K562 (cell line): ENCODE measurements around the gene SLC25A2. TPM values are rescaled to one million over a fixed set of nuclear protein-coding genes. Genes with fewer than 3 reads are reported as not detected.

Experiments used
- ATAC-seq: fragments of 200-7000 bp; cut with Tn5 transposase; 3 replicates; pipeline ENCODE4 v1.9.1; 2020; ENCODE audit warnings: moderate library complexity
- BruUV-seq: library from RNA; stranded (reverse); fragments of 400-500 nt; replicated peaks from 2 replicates; lab custom pipeline; 2021; lab: Mats Ljungman, UMichigan
- CTCF ChIA-PET: fragments of 300-600 bp; formaldehyde crosslinking; extraction: SDS; loops from one replicate; lab custom pipeline; 2021; ENCODE audit warnings: low intra/inter-chr PET ratio; lab: Yijun Ruan, JAX
- POLR2A ChIA-PET: fragments of 300-600, 350-650 bp; sonication (Branson Sonifier 250); formaldehyde crosslinking; extraction: SDS; loops from one replicate; lab custom pipeline; 2021; ENCODE audit warnings: antibody characterized with exemption, inconsistent platforms; lab: Yijun Ruan, JAX
- DNase-seq, 4 experiments: peaks; one replicate each; pipeline versions ENCODE4 v3.0.0 to v3.0.0-alpha.2; 2011 to 2018; ENCODE audit warnings: low spot score in 3 of 4, mixed read lengths in 3 of 4; ENCODE audit errors: extremely low read depth in 1 of 4
- FAIRE-seq: peaks from 2 replicates; lab custom pipeline; 2011; peaks lifted over from hg19 to GRCh38; lab: Jason Lieb, UNC
- H2AFZ ChIP-seq: 2 replicates; pipeline ENCODE4 v1.6.0; 2011; ENCODE audit warnings: low read depth, low read length, control low read depth, inconsistent platforms
- H3K27ac ChIP-seq: fragments of 200-600 bp; 3 replicates; pipeline ENCODE4 v1.8.0; 2011; ENCODE audit warnings: low read depth, mild to moderate bottlenecking, control low read depth, inconsistent platforms, low read length, moderate library complexity, mixed read lengths; ENCODE audit errors: extremely low read depth
- H3K27me3 ChIP-seq, 2 experiments: fragments of 300-600 bp in 1 of 2; 2 replicates in 1 of 2; 3 replicates in 1 of 2; pipeline versions ENCODE4 v1.6.0 to v1.8.0; 2011; ENCODE audit warnings: inconsistent platforms in 2 of 2, low read length in 2 of 2, mild to moderate bottlenecking in 1 of 2, mixed read lengths in 1 of 2, moderate library complexity in 1 of 2; ENCODE audit not compliant: control insufficient read depth in 2 of 2, insufficient read depth in 2 of 2
- H3K36me3 ChIP-seq: fragments of 300-600 bp; 3 replicates; pipeline ENCODE4 v1.8.0; 2011; ENCODE audit warnings: mild to moderate bottlenecking, low read length, inconsistent platforms; ENCODE audit not compliant: control insufficient read depth, insufficient read depth
- H3K4me1 ChIP-seq, 2 experiments: fragments of 200-600 bp in 1 of 2; replicated peaks in 1 of 2; 2 replicates in 1 of 2; 3 replicates in 1 of 2; pipeline versions ENCODE4 v1.5.1 to v1.8.0; 2011; ENCODE audit warnings: inconsistent platforms in 2 of 2, low read length in 2 of 2, mild to moderate bottlenecking in 1 of 2, mixed read lengths in 1 of 2, moderate library complexity in 1 of 2; ENCODE audit not compliant: control insufficient read depth in 2 of 2, insufficient read depth in 2 of 2
- H3K4me2 ChIP-seq: 2 replicates; pipeline ENCODE4 v1.6.1; 2011; ENCODE audit warnings: low read length, control low read depth, inconsistent platforms, mixed read lengths; ENCODE audit not compliant: insufficient read depth
- H3K4me3 ChIP-seq: fragments of 200-600 bp; sonication (generic), shearing (Covaris generic); 2 replicates; pipeline ENCODE4 v1.5.1; 2016; ENCODE audit warnings: control low read depth, inconsistent platforms
- H3K79me2 ChIP-seq: fragments of 200-600 bp; 3 replicates; pipeline ENCODE4 v1.8.0; 2011; ENCODE audit warnings: low read length, inconsistent platforms; ENCODE audit not compliant: control insufficient read depth, insufficient read depth
- H3K9ac ChIP-seq, 2 experiments: 2 replicates each; pipeline versions ENCODE4 v1.6.0 to v1.6.1; 2011; ENCODE audit warnings: low read depth in 2 of 2, low read length in 2 of 2, control low read depth in 1 of 2, inconsistent platforms in 1 of 2, mild to moderate bottlenecking in 1 of 2, mixed read lengths in 1 of 2; ENCODE audit not compliant: insufficient read depth in 1 of 2
- H3K9me1 ChIP-seq: one replicate; pipeline ENCODE4 v1.6.0; 2011; ENCODE audit warnings: inconsistent platforms, mild to moderate bottlenecking, low read length, moderate library complexity; ENCODE audit not compliant: control insufficient read depth, insufficient read depth
- H3K9me3 ChIP-seq: replicated peaks from 2 replicates; pipeline ENCODE4 v1.5.1; 2011; ENCODE audit warnings: low read depth, low read length, inconsistent platforms; ENCODE audit not compliant: control insufficient read depth, insufficient read depth
- H4K20me1 ChIP-seq: replicated peaks from 2 replicates; pipeline ENCODE4 v1.6.1; 2011; ENCODE audit warnings: low read length, inconsistent platforms, mixed read lengths; ENCODE audit not compliant: control insufficient read depth, insufficient read depth
- CBX3 ChIP-seq, 2 experiments: IDR thresholded peaks; 1 replicate in 1 of 2; 2 replicates in 1 of 2; pipeline ENCODE4 v1.6.1; 2012; ENCODE audit warnings: inconsistent platforms in 2 of 2, low read length in 2 of 2, borderline replicate concordance in 1 of 2, control low read depth in 1 of 2
- CEBPB ChIP-seq: fragments of 450-650 bp; IDR thresholded peaks from 2 replicates; pipeline ENCODE4 v1.6.1; 2016; ENCODE audit warnings: missing genetic modification characterization, missing compliant biosample characterization
- CEBPG ChIP-seq, 3 experiments: fragments of 200-800 bp in 1 of 3; sonication (Bioruptor generic) in 1 of 3; sonication (generic) in 1 of 3; formaldehyde crosslinking in 1 of 3; IDR thresholded peaks in 2 of 3; conservative IDR thresholded peaks in 1 of 3; 2 replicates each; pipeline versions ENCODE4 v1.6.1 to v1.8.0; 2016 to 2022; ENCODE audit warnings: missing compliant biosample characterization in 2 of 3, missing genetic modification characterization in 2 of 3, mild to moderate bottlenecking in 1 of 3, missing genetic modification reagents in 1 of 3
- ETS1 ChIP-seq: conservative IDR thresholded peaks from 2 replicates; pipeline ENCODE4 v1.6.1; 2011; ENCODE audit warnings: low read depth, mild to moderate bottlenecking, low read length; ENCODE audit not compliant: control insufficient read depth
- IRF9 ChIP-seq: fragments of 450-650 bp; IDR thresholded peaks from 2 replicates; pipeline ENCODE4 v1.6.1; 2016; ENCODE audit warnings: missing biosample characterization, missing genetic modification characterization
- L3MBTL2 ChIP-seq: fragments of 450-650 bp; IDR thresholded peaks from 2 replicates; pipeline ENCODE4 v1.6.1; 2016; ENCODE audit warnings: mild to moderate bottlenecking, moderate library complexity
- MAFG ChIP-seq: fragments of 450-650 bp; conservative IDR thresholded peaks from 2 replicates; pipeline ENCODE4 v1.6.1; 2016; ENCODE audit warnings: missing genetic modification characterization, missing compliant biosample characterization
- PATZ1 ChIP-seq: fragments of 250-450 bp; sonication (Bioruptor Pico); IDR thresholded peaks from 2 replicates; pipeline ENCODE4 v1.5.0; 2020; ENCODE audit warnings: mild to moderate bottlenecking, borderline replicate concordance
- RAD21 ChIP-seq, 2 experiments: fragments of 250-450 bp in 1 of 2; fragments of 450-650 bp in 1 of 2; sonication (Bioruptor Pico) in 1 of 2; formaldehyde crosslinking in 1 of 2; IDR thresholded peaks in 1 of 2; conservative IDR thresholded peaks in 1 of 2; 2 replicates each; pipeline versions ENCODE4 v1.4.0 to v1.8.0; 2020 to 2022; ENCODE audit warnings: mild to moderate bottlenecking in 2 of 2, moderate library complexity in 1 of 2
- SMC3 ChIP-seq: conservative IDR thresholded peaks from 2 replicates; pipeline ENCODE4 v1.6.1; 2011; ENCODE audit warnings: low read depth, low read length, improper control_type of control experiment; ENCODE audit not compliant: insufficient read depth
- YY1 ChIP-seq, 3 experiments: IDR thresholded peaks; 2 replicates each; pipeline ENCODE4 v1.6.1; 2011; ENCODE audit warnings: low read length in 2 of 3, mild to moderate bottlenecking in 2 of 3, moderate library complexity in 2 of 3, borderline replicate concordance in 1 of 3, control low read depth in 1 of 3, low read depth in 1 of 3; ENCODE audit not compliant: insufficient read depth in 3 of 3, insufficient replicate concordance in 2 of 3, control insufficient read depth in 1 of 3, insufficient read length in 1 of 3; ENCODE audit errors: extremely low read depth in 1 of 3
- ZNF354B ChIP-seq: fragments of 250-450 bp; sonication (Bioruptor Pico); IDR thresholded peaks from 2 replicates; pipeline ENCODE4 v1.4.0; 2020
- ZNF695 ChIP-seq: fragments of 450-650 bp; formaldehyde crosslinking; IDR thresholded peaks from 2 replicates; pipeline ENCODE4 v1.4.0; 2020; ENCODE audit warnings: mild to moderate bottlenecking, moderate library complexity
- WGBS: fragments of 100-300 bp; shearing (Covaris generic); methylation state at CpG from one replicate; pipeline ENCODE4 v1.1.6; 2016; ENCODE audit warnings: low coverage, mixed read lengths; ENCODE audit not compliant: insufficient coverage; ENCODE audit errors: missing lambda C conversion rate; 5-methylcytosine and 5-hydroxymethylcytosine counted together
- in situ Hi-C: fragments of 300-500 bp; cut with MboI; formaldehyde crosslinking; loops from 4 replicates; pipeline ENCODE4 v1.15.0; 2018; ENCODE audit warnings: inconsistent platforms, mixed read lengths
- intact Hi-C: fragments of 100-400 bp; cut with micrococcal nuclease; formaldehyde crosslinking; loops from 2 replicates; pipeline ENCODE4 v1.14.2; 2022
- polyA plus RNA-seq, 8 experiments: library from polyadenylated mRNA; depleted of rRNA in 4 of 8; stranded (reverse) in 5 of 8; unstranded in 3 of 8; fragments of >200 nt; fragmentation: Nextera tagmentation in 2 of 8; fragmentation: Illumina TruSeq in 1 of 8; extraction: Ambion mirVana in 2 of 8; extraction: Trizol in 1 of 8; gene quantifications; 2 replicates each; pipeline versions ENCODE4 v1.2.1 to v1.2.3, GENCODE V29; 2011 to 2014; ENCODE audit warnings: inconsistent platforms in 1 of 8, missing spikeins in 1 of 8
- total RNA-seq, 7 experiments: library from RNA; depleted of rRNA in 6 of 7; stranded (reverse); fragments of >200 nt in 6 of 7; fragmentation: Illumina TruSeq in 2 of 7; extraction: Trizol in 2 of 7; gene quantifications; 2 replicates each; pipeline versions ENCODE4 v1.2.1 to v1.2.3, GENCODE V29; 2011 to 2021; ENCODE audit warnings: low replicate concordance in 1 of 7

SLC25A2 gene
- total and polyA plus RNA-seq, 9 of the 15 experiments (the other 6 are each of a cell fraction or from before 2014, with no cell fraction given) = 0.09 to 0.11 (median 0.11) TPM; not detected in 6

- DNase-seq = peak; percentile 57 to 67 (median 62)
- H2AFZ ChIP-seq = peak within 1 kb of the TSS; percentile 76
- TF ChIP-seq YY1 (IDR thresholded peaks at IDR 0.05; ENCODE audit: borderline replicate concordance in 1 of 3, control insufficient read depth in 1 of 3, extremely low read depth in 1 of 3, insufficient read depth in 3 of 3, insufficient read length in 1 of 3, insufficient replicate concordance in 2 of 3, low read depth in 1 of 3, low read length in 2 of 3) (peak in 2 of 3 experiments; percentile 28 to 62), ZNF695 (CRISPR knock-in tag) (no peak), ZNF354B (no peak), IRF9 (no peak), PATZ1 (CRISPR knock-in tag) (no peak), MAFG (tag) (0 out of 2 replicates have a peak, but pooled peaks have one; percentile 15), L3MBTL2 (peak; percentile 30; the same call in 1 of the 2 replicates), CEBPG (CRISPR knock-in tag; IDR thresholded peaks at IDR 0.05) (no peak), CEBPG (tag; conservative IDR thresholded peaks at IDR 0.05 in 1 of 2, IDR thresholded peaks at IDR 0.05 in 1 of 2) (peak in 1 of 2 experiments; percentile 33; a peak in 1 of 4 replicates), ETS1 (no peak), CEBPB (peak; percentile 71), SMC3 (0 out of 2 replicates have a peak, but pooled peaks have one; percentile 7), RAD21 (CRISPR knock-in tag; conservative IDR thresholded peaks at IDR 0.05 in 1 of 2, IDR thresholded peaks at IDR 0.05 in 1 of 2) (peak; percentile 35 to 50; a peak in 3 of 4 replicates), CBX3 (IDR thresholded peaks at IDR 0.05; ENCODE audit: borderline replicate concordance in 1 of 2, low read length in 2 of 2) (no peak)
Measured at GRCh38 chr5:141338538-141339306, 34.9 kb upstream of the SLC25A2 start, which contains the start of gene PCDHGA2. Gene PCDHGA2 (plus strand): TSS chr5:141338760.

More at GRCh38 chr5:141338538-141339306, 34.9 kb upstream of the SLC25A2 start, which contains the start of gene PCDHGA2:
- intact Hi-C loops (loop anchor here (5.0 kb wide), 1 partner anchor 224 kb away; no protein-coding TSS in a partner anchor), in situ Hi-C loops (no loop called here)
- ChIA-PET CTCF (interaction anchor here (0.6 to 1.6 kb wide), 6 partner anchors 11 to 226 kb away, joined by 3 to 6 read pairs (median 3); partner anchors contain the start of genes PCDHB14, PCDHGA10 and PCDHGB1), POLR2A (interaction anchor here (0.8 to 1.3 kb wide), 4 partner anchors 8 to 48 kb away, joined by 3 to 5 read pairs (median 3); partner anchors contain the start of gene TAF7)
- Histone ChIP-seq H4K20me1 (no peaks in the 10 kb centered on the region), H3K9me1 (no peaks in the 10 kb centered on the region), H3K36me3 (no peaks in the 10 kb centered on the region), H3K79me2 (no peaks in the 10 kb centered on the region), H3K4me2 (peak within 1 kb of the TSS; percentile 72), H3K4me3 (peak within 1 kb of the TSS; percentile 34), H3K4me1 (peaks cover 0 to 6% of the 10 kb centered on the region in 2 experiments; a peak in 3 of 5 replicates), H3K27me3 (peaks cover 10 to 26% of the 10 kb centered on the region in 2 experiments; a peak in 4 of 5 replicates), H3K27ac (no peak within 1 kb of the TSS), H3K9me3 (no peaks in the 10 kb centered on the region), H3K9ac (peak within 1 kb of the TSS in 1 of 2 experiments; percentile 78; a peak in 2 of 4 replicates)
- whole genome bisulfite sequencing = 9% methylated on average over 26 of the region's 27 CpGs
- BruUV-seq = TSS peak; percentile 58
- FAIRE-seq = peak; percentile 40
- ATAC-seq = peak; percentile 80
